ENCODE results near the gene UNC80. TPM values are rescaled to one million over a fixed set of nuclear protein-coding genes. Genes with fewer than 3 reads are reported as not detected.

Gene UNC80
- total and polyA plus RNA-seq, 3 experiments from 2014 or later, result not detected

GRCh38 chr2:209922116-209922515, 150.5 kb downstream of the UNC80 start:
- H3K27me3 ChIP-seq (ENCODE audit: insufficient read depth, low read length, poor library complexity, severe bottlenecking), result no peaks in the 10 kb centered on the region
- H3K27me3 Mint-ChIP-seq, result peaks cover 2 to 4% of the 10 kb centered on the region in 2 donors
- ChIA-PET POLR2A (no interaction called here), CTCF (no interaction called here)
- DNase-seq, result no peak
- H3K4me3 Mint-ChIP-seq, result no peak overlapping the region
- H3K9me3 Mint-ChIP-seq, result no peaks in the 10 kb centered on the region
- no peaks in the 10 kb centered on the region for H3K4me1 ChIP-seq (ENCODE audit: insufficient read depth, low read length)
- no peaks in the 10 kb centered on the region for H3K36me3 Mint-ChIP-seq
- H3K27ac ChIP-seq (ENCODE audit: low read depth, low read length), result no peak overlapping the region
- no peaks in the 10 kb centered on the region for H3K4me1 Mint-ChIP-seq
- H3K36me3 ChIP-seq (ENCODE audit: insufficient read depth, low read length), result no peaks in the 10 kb centered on the region
- H3K9me3 ChIP-seq (ENCODE audit: low read length), result no peaks in the 10 kb centered on the region
- no peak overlapping the region for H3K4me3 ChIP-seq (ENCODE audit: low read length)
- no peak overlapping the region for H3K27ac Mint-ChIP-seq

GRCh38 chr2:209929369-209929768, 157.7 kb downstream of the UNC80 start:
- Histone ChIP-seq H3K4me3 (ENCODE audit: low read length) (no peak overlapping the region), H3K27me3 (ENCODE audit: insufficient read depth, low read length, poor library complexity, severe bottlenecking) (no peaks in the 10 kb centered on the region), H3K4me1 (ENCODE audit: insufficient read depth, low read length) (no peaks in the 10 kb centered on the region), H3K36me3 (ENCODE audit: insufficient read depth, low read length) (no peaks in the 10 kb centered on the region), H3K27ac (ENCODE audit: low read depth, low read length) (no peak overlapping the region), H3K9me3 (ENCODE audit: low read length) (no peaks in the 10 kb centered on the region)
- no peak for DNase-seq
- Mint-ChIP-seq H3K36me3 (no peaks in the 10 kb centered on the region), H3K4me1 (no peaks in the 10 kb centered on the region), H3K27ac (no peak overlapping the region), H3K27me3 (peaks cover 9 to 27% of the 10 kb centered on the region in 2 donors), H3K9me3 (no peaks in the 10 kb centered on the region), H3K4me3 (no peak overlapping the region)
- CTCF ChIA-PET, result no interaction called here
- POLR2A ChIA-PET, result no interaction called here

GRCh38 chr2:209933499-209934483, 162.2 kb downstream of the UNC80 start:
- Mint-ChIP-seq H3K4me3 (no peak overlapping the region), H3K36me3 (no peaks in the 10 kb centered on the region), H3K9me3 (no peaks in the 10 kb centered on the region), H3K27ac (no peak overlapping the region), H3K27me3 (peaks cover 5 to 27% of the 10 kb centered on the region in 2 donors), H3K4me1 (no peaks in the 10 kb centered on the region)
- H3K27ac ChIP-seq (ENCODE audit: low read depth, low read length), result no peak overlapping the region
- DNase-seq, result no peak
- no peaks in the 10 kb centered on the region for H3K36me3 ChIP-seq (ENCODE audit: insufficient read depth, low read length)
- CTCF ChIA-PET, result no interaction called here
- H3K4me1 ChIP-seq (ENCODE audit: insufficient read depth, low read length), result no peaks in the 10 kb centered on the region
- POLR2A ChIA-PET, result no interaction called here
- no peaks in the 10 kb centered on the region for H3K27me3 ChIP-seq (ENCODE audit: insufficient read depth, low read length, poor library complexity, severe bottlenecking)
- no peaks in the 10 kb centered on the region for H3K9me3 ChIP-seq (ENCODE audit: low read length)
- H3K4me3 ChIP-seq (ENCODE audit: low read length), result no peak overlapping the region

- Mint-ChIP-seq H3K4me1 (no peaks in the 10 kb centered on the region), H3K36me3 (no peaks in the 10 kb centered on the region), H3K4me3 (no peak overlapping the region), H3K9me3 (no peaks in the 10 kb centered on the region), H3K27me3 (peaks cover 10 to 23% of the 10 kb centered on the region in 2 donors), H3K27ac (no peak overlapping the region)
- ChIA-PET CTCF (no interaction called here), POLR2A (no interaction called here)
- H3K27me3 ChIP-seq (ENCODE audit: insufficient read depth, low read length, poor library complexity, severe bottlenecking), result no peaks in the 10 kb centered on the region
- no peaks in the 10 kb centered on the region for H3K9me3 ChIP-seq (ENCODE audit: low read length)
- H3K36me3 ChIP-seq (ENCODE audit: insufficient read depth, low read length), result no peaks in the 10 kb centered on the region
- H3K4me3 ChIP-seq (ENCODE audit: low read length), result no peak overlapping the region
- H3K4me1 ChIP-seq (ENCODE audit: insufficient read depth, low read length), result no peaks in the 10 kb centered on the region
- DNase-seq, result no peak
- H3K27ac ChIP-seq (ENCODE audit: low read depth, low read length), result no peak overlapping the region
Observed at GRCh38 chr2:209936106-209936666, 164.6 kb downstream of the UNC80 start.

- Mint-ChIP-seq H3K4me1 (no peaks in the 10 kb centered on the region), H3K27ac (no peak overlapping the region), H3K9me3 (no peaks in the 10 kb centered on the region), H3K4me3 (no peak overlapping the region), H3K36me3 (no peaks in the 10 kb centered on the region), H3K27me3 (peaks cover 5 to 20% of the 10 kb centered on the region in 2 donors)
- no peaks in the 10 kb centered on the region for H3K4me1 ChIP-seq (ENCODE audit: insufficient read depth, low read length)
- H3K27me3 ChIP-seq (ENCODE audit: insufficient read depth, low read length, poor library complexity, severe bottlenecking), result no peaks in the 10 kb centered on the region
- DNase-seq, result no peak
- no peaks in the 10 kb centered on the region for H3K9me3 ChIP-seq (ENCODE audit: low read length)
- H3K36me3 ChIP-seq (ENCODE audit: insufficient read depth, low read length), result no peaks in the 10 kb centered on the region
- CTCF ChIA-PET, result interaction anchor here (0.7 kb wide), 1 partner anchor 8 kb away, joined by 4 read pairs; no protein-coding TSS in a partner anchor
- POLR2A ChIA-PET, result no interaction called here
- no peak overlapping the region for H3K4me3 ChIP-seq (ENCODE audit: low read length)
- H3K27ac ChIP-seq (ENCODE audit: low read depth, low read length), result no peak overlapping the region
Observed at GRCh38 chr2:209937893-209938292, 166.3 kb downstream of the UNC80 start.

GRCh38 chr2:209938906-209939305, 167.3 kb downstream of the UNC80 start:
- CTCF ChIA-PET, result no interaction called here
- POLR2A ChIA-PET, result no interaction called here
- Histone ChIP-seq H3K4me3 (ENCODE audit: low read length) (no peak overlapping the region), H3K27ac (ENCODE audit: low read depth, low read length) (no peak overlapping the region), H3K27me3 (ENCODE audit: insufficient read depth, low read length, poor library complexity, severe bottlenecking) (no peaks in the 10 kb centered on the region), H3K4me1 (ENCODE audit: insufficient read depth, low read length) (no peaks in the 10 kb centered on the region), H3K36me3 (ENCODE audit: insufficient read depth, low read length) (no peaks in the 10 kb centered on the region), H3K9me3 (ENCODE audit: low read length) (no peaks in the 10 kb centered on the region)
- Mint-ChIP-seq H3K4me3 (no peak overlapping the region), H3K9me3 (no peaks in the 10 kb centered on the region), H3K27ac (no peak overlapping the region), H3K27me3 (peaks cover 5 to 13% of the 10 kb centered on the region in 2 donors), H3K4me1 (no peaks in the 10 kb centered on the region), H3K36me3 (no peaks in the 10 kb centered on the region)
- no peak for DNase-seq

GRCh38 chr2:209940936-209941335, 169.3 kb downstream of the UNC80 start:
- no peaks in the 10 kb centered on the region for H3K9me3 ChIP-seq (ENCODE audit: low read length)
- Mint-ChIP-seq H3K4me3 (no peak overlapping the region), H3K27ac (no peak overlapping the region), H3K27me3 (peaks cover 5 to 9% of the 10 kb centered on the region in 2 donors), H3K9me3 (peaks cover 0 to 3% (median 0%) of the 10 kb centered on the region in 5 donors), H3K36me3 (no peaks in the 10 kb centered on the region), H3K4me1 (no peaks in the 10 kb centered on the region)
- no peaks in the 10 kb centered on the region for H3K4me1 ChIP-seq (ENCODE audit: insufficient read depth, low read length)
- H3K4me3 ChIP-seq (ENCODE audit: low read length), result no peak overlapping the region
- CTCF ChIA-PET, result no interaction called here
- POLR2A ChIA-PET, result no interaction called here
- no peak overlapping the region for H3K27ac ChIP-seq (ENCODE audit: low read depth, low read length)
- no peak for DNase-seq
- H3K27me3 ChIP-seq (ENCODE audit: insufficient read depth, low read length, poor library complexity, severe bottlenecking), result no peaks in the 10 kb centered on the region
- H3K36me3 ChIP-seq (ENCODE audit: insufficient read depth, low read length), result no peaks in the 10 kb centered on the region

- CTCF ChIA-PET, result interaction anchor here (0.8 kb wide), 1 partner anchor 1767 kb away, joined by 3 read pairs; no protein-coding TSS in a partner anchor
- H3K27me3 Mint-ChIP-seq, result peaks cover 5 to 14% of the 10 kb centered on the region in 2 donors
Observed at GRCh38 chr2:209942426-209942825, 170.8 kb downstream of the UNC80 start.

More at GRCh38 chr2:209942426-209942825, 170.8 kb downstream of the UNC80 start:
- Mint-ChIP-seq H3K4me3 (no peak overlapping the region), H3K36me3 (no peaks in the 10 kb centered on the region), H3K9me3 (peaks cover 0 to 3% (median 0%) of the 10 kb centered on the region in 5 donors), H3K4me1 (no peaks in the 10 kb centered on the region), H3K27ac (no peak overlapping the region)
- no peak overlapping the region for H3K4me3 ChIP-seq (ENCODE audit: low read length)
- DNase-seq, result no peak
- POLR2A ChIA-PET, result no interaction called here
- H3K27me3 ChIP-seq (ENCODE audit: insufficient read depth, low read length, poor library complexity, severe bottlenecking), result no peaks in the 10 kb centered on the region
- no peaks in the 10 kb centered on the region for H3K36me3 ChIP-seq (ENCODE audit: insufficient read depth, low read length)
- no peaks in the 10 kb centered on the region for H3K4me1 ChIP-seq (ENCODE audit: insufficient read depth, low read length)
- H3K9me3 ChIP-seq (ENCODE audit: low read length), result no peaks in the 10 kb centered on the region
- no peak overlapping the region for H3K27ac ChIP-seq (ENCODE audit: low read depth, low read length)
